GM19351 (cell line): ENCODE data around the gene PCNX3.
"Not testable (repeated sequence)": the region's sequence is repeated elsewhere in the genome, so short reads cannot be mapped to it uniquely, and the experiment has no call there.

Experiments used
- ATAC-seq: cut with Tn5 transposase; IDR thresholded peaks from one replicate; pipeline ENCODE4 v1.9.1; 2021; ENCODE audit warnings: mild to moderate bottlenecking, moderate library complexity; ENCODE audit not compliant: unreplicated experiment

Gene PCNX3

GRCh38 chr11:65652511-65653228 lies 37.1 kb downstream of the PCNX3 start:
- ATAC-seq = peak; percentile 76

- ATAC-seq = peak; percentile 17
These were observed 38.0 kb downstream of the PCNX3 start for GRCh38 chr11:65653229-65654225.

GRCh38 chr11:65654375-65655349 lies 39.1 kb downstream of the PCNX3 start:
- ATAC-seq = no peak

DNA sequence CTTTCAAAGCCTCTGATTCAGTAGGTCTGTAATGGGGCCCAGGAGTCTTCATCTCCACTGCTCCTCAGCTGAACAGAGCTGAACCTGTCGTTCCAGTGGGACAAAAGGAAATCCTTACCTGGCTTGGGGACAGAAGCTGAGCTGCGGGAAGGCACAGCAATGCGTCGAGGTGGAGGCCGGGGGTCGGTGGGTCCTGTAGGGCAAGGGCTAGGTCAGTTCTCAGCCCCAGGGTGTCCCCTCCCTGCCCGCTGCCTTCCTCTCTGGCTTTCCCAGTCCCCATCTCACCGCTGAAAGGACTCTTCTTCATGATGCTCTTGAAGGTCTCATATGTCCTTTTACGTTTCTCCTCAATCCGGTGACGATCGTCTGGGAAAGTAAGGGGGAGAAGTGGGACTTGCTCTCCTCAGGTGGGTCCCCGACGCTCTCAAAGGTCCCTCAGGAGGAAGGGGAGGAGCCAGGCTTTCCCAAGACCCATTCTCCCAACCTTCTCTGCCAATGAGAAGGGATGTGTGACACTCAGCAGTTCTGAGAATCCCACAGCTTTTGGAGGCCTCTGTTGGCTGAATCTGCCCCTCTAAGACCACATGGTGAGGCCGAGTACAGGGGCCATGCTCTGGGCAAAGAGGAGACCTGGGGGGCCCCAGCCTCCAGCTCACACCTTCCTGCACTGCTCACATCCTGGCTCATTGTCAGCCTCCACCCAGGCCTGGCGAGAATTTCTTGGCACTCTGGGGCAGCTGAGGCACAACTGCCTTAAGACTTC lies 40.2 kb downstream of the PCNX3 start:
- no peak for ATAC-seq

DNA sequence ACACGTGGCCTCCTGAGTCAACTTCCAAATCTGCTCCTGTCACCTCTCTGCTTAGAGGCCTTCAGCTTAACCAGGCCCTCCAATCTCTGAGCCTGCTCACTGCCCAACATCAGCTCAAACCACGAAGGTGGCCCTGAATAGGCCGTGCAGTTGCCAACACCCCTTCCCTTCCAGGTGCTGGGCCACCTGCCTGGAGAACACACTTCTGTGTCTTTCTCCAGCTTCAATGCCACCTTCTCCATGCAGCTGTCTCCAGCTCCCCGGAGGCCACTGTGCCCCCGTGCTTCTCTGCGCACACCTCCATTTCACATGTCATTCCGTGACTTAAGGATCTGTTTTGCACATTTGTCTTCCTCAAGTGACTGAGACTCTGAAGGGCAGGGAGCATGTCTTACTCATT lies 41.9 kb downstream of the PCNX3 start:
- ATAC-seq = no peak

GRCh38 chr11:65658174-65659021 lies 42.8 kb downstream of the PCNX3 start:
- ATAC-seq = no peak

DNA sequence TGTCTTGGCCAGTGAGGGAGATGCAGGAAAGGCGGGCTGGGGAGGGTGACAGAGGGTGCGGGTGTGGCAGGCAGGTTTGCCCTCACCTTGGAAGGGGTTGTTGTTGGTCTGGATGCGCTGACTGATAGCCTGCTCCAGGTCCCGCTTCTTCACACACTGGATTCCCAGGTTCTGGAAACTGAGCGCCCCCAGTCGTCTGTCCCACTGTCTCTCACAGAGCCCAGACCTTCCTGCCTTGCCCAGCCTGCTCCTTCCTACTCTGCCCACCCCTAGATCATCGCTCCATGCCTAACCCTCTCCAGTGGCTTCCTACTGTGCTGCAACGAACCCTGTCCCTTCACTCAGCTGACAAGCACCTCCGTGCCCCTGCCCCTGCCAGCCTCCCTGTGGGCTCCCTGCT lies 44.5 kb downstream of the PCNX3 start:
- no peak for ATAC-seq

GRCh38 chr11:65660908-65661307 lies 45.3 kb downstream of the PCNX3 start:
- not testable (repeated sequence) for ATAC-seq

DNA sequence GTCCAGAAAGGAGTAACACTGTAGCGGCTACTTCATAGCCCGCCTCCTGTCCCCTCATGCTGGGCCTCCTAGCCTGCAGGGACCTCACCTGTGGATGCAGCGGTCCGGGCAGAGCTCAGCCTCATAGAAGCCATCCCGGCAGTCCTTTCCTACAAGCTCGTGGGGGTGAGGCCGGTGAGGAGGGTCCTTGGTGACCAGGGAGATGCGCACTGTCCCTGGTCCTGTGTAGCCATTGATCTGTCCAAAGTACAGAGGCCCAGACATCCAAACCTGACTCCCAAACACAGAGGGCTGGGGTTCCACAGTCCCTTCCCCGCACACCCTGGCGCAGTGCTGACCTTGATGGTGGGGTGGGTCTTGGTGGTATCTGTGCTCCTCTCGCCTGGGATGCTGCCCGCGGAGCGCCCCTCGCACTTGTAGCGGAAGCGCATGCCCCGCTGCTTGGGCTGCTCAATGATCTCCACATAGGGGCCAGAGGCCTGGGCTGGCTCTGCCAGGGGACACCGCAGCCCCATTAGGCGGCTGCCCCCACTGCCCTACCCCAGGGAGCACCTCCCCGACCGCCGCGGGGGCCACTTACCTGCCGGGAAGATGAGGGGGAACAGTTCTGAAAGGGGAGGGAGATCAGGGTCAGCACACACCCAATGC lies 46.1 kb downstream of the PCNX3 start:
- ATAC-seq = no peak

DNA sequence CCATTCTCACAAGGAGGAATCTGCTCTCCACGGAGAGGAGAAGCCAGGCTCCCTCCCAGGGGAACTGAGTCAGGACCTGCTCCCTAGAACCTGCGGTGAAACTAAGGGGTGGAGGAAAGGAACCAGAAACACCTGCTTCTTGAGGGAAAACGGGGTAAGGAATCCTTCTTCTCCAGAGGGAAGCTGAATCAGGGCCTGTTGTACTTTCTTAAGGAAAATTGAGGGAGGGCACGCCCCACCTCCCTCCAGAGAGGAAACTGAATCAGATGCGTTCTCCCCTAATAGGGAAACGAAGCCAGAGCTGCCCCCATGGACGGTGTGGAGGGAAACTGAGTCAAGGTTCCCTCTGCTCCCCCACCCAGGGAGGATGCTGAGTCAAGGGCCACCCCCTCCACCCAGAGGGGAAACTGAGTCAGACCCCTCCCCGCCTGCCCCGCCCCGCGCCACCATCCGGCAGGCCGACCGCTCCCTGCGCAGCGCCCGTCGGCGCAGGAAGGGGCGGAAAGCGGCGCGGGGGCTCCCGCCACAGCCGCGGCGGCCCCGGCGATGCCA lies 46.7 kb downstream of the PCNX3 start:
- ATAC-seq = peak; percentile 16

DNA sequence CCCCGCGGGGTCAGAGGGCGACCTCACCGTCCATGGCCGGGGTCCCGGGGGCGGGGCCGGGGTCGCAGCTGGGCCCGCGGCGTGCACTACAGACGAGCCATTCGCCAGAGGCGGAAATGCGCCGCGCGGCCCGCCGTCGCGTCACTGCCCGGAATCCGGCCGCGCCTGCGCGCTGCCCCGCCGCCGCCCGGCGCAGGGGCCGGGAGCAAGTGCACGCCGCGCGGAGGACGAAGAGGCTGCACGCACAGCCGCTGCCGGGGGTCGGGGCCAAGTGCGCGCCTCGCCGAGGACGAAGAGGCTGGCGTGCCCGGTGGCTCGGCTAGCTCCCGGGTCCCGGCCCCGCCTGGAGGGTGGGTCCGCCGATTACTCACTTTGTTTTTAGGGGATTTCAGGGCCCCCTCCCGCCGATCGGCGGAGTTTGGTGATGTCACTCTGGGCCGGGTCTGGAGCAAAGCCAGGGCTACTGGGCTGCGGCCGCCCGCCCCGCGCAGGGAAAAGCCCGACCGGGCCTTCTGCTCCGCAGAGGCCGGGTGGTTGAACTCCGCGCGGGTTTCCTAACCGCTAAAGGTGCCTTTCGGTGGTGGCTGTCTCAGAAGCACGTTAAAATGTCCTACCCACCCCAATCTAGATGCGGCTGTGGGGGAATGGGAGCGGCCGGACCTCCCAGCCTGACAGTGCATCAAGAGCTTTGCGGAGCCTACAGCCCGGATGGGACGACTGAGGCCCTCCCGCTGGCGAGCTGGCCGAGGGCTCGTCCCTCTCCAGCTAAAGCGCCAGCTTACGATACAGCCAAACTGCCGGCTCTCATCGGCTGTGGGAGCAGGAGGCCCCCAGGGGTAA lies 47.4 kb downstream of the PCNX3 start, which contains the start of gene RELA:
Gene RELA (minus strand): TSS at position 118 of the 840 bp plus-strand sequence. CDS start 84 bp downstream, at position 34.
- ATAC-seq = peak; percentile 81

- ATAC-seq = peak; percentile 19
These were observed 48.1 kb downstream of the PCNX3 start for GRCh38 chr11:65663639-65664200.

DNA sequence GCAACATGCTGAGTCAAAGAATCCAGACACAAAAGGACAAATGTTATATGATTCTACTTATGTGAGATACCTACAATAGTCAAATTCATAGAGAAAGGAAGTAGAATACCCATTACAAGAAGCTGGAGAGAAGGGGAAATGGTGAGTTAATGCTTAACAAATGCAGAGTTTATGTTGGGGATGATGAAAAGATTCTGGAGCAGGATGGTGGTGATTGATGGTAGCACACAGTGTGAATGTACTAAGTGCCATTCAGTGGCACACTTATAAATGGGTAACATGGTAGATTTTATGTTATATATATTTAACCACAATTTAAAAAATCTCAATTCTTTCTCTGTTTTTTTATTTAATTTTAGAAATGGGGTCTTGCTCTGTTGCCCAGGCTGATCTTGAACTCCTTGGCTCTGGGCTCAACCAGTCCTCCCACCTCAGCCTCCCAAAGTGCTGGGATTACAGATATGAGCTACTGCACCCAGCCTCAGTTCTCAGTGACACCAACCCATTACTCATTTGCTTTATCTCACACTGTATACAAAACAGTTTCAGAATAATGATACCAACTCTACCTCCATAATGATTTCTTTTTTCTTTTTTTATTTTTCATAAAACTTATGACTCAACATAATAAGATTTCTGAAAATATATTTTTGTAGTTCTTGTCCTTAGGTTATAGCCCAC lies 56.7 kb downstream of the PCNX3 start:
- no peak for ATAC-seq

DNA sequence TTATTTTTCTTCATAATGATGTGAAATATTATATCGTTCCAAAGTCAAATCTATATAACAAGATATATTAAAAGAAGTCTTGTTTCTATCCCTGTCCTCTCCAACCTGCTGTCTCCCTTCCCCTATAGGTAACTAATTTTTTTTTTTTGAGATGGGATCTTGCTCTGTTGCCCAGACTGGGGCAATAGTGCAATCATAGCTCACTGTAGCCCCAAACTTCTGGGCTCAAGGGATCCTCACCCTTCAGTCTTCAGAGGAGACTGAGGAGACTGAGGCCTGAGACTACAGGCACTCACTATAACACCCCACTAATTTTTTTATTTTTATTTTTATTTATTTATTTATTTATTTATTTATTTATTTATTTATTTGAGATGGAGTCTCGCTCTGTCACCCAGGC lies 57.4 kb downstream of the PCNX3 start:
- ATAC-seq = no peak

DNA sequence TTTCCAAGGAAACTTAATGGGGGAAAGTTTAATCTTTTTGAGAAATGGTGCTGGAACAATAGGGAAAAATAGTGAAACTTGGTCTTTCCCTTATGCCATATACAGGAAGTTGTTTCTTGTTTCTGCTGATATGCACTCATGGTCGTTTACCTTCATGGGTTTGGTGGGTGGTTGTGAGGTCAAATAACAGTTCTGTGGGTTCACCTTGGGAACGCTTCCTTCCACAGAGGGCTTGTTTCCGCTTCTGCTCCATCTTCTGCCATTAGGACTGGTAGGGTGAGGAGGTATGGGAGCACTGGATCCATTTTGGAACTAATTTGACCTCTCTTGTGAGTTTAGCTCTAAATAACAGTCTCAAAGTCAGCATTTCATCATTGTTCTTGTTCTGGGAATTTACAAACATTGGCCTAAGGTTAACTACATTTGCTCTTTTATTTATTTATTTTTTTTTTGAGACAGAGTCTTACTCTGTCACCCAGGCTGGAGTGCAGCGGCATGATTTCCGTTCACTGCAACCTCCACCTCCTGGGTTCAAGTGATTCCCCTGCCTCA lies 64.7 kb downstream of the PCNX3 start:
- ATAC-seq = no peak

DNA sequence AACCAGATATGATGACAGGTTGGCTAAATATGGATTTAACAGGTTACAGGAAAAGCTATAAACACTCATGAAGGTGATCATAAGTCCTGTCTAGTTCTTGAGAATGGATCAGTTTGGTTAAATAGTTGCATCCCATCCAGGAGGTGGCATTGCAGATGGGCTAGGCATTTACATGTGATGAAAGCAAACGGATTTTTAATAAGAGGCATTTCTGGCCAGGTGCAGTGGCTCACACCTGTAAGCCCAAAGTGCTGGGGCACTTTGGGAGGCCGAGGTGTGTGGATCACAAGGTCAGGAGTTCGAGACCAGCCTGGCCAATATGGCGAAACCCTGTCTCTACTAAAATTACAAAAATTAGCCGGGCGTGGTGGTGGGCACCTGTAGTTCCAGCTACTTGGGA lies 67.9 kb downstream of the PCNX3 start:
- not testable (repeated sequence) for ATAC-seq
